PC-3 (cell line): Measurements from ENCODE around the gene AUTS2.

ENCODE experiments used
- CTCF ChIP-seq: fragments of 300-600 bp; sonication (generic); conservative IDR thresholded peaks from 2 replicates; pipeline ENCODE4 v1.5.1; 2017; ENCODE audit warnings: antibody characterized with exemption, low read depth, mild to moderate bottlenecking, low read length
- EZH2 ChIP-seq: fragments of 300-600 bp; sonication (generic); IDR thresholded peaks from one replicate; pipeline ENCODE4 v1.6.1; 2017; ENCODE audit warnings: antibody characterized with exemption, mild to moderate bottlenecking, low read length; ENCODE audit not compliant: unreplicated experiment
- EZH2phosphoT487 ChIP-seq: fragments of 300-600 bp; sonication (generic); IDR thresholded peaks from 2 replicates; pipeline ENCODE4 v1.6.1; 2018; ENCODE audit warnings: mild to moderate bottlenecking, antibody characterized with exemption, low read length, borderline replicate concordance

GRCh38 chr7:70383066-70383782 is 784.9 kb downstream of the AUTS2 start:
- TF ChIP-seq CTCF (no peak), EZH2phosphoT487 (no peak), EZH2 (no peak)
